A549 (cell line): ENCODE data around the gene DAB1. TPM values are rescaled to one million over a fixed set of nuclear protein-coding genes. Genes with fewer than 3 reads are reported as not detected.

Source experiments
- ATAC-seq, 2 experiments: fragments of 200-7000 bp in 1 of 2; fragments of >200 bp in 1 of 2; cut with Nextera tagmentation in 1 of 2; cut with Tn5 transposase in 1 of 2; 3 replicates each; pipeline versions ENCODE4 v1.8.0 to v1.9.1; 2018 to 2020; ENCODE audit warnings: mild to moderate bottlenecking in 1 of 2, moderate library complexity in 1 of 2
- CTCF ChIA-PET: fragments of 300-600 bp; sonication (Branson Sonifier 250); formaldehyde crosslinking; extraction: SDS; loops from one replicate; lab custom pipeline; 2021; ENCODE audit warnings: antibody characterized with exemption, inconsistent platforms; lab: Yijun Ruan, JAX
- POLR2A ChIA-PET: fragments of 350-600 bp; formaldehyde crosslinking; extraction: SDS; loops from one replicate; lab custom pipeline; 2021; ENCODE audit warnings: antibody characterized with exemption, inconsistent platforms; lab: Yijun Ruan, JAX
- DNase-seq, 2 experiments: peaks; one replicate each; pipeline versions ENCODE4 v3.0.0 to v3.0.0-alpha.2; 2011 to 2016; ENCODE audit warnings: low read depth in 1 of 2, low spot score in 1 of 2
- FAIRE-seq: peaks from 2 replicates; lab custom pipeline; 2011; peaks lifted over from hg19 to GRCh38; lab: Jason Lieb, UNC
- H3K27ac ChIP-seq, 2 experiments: fragments of >200 bp; sonication (Bioruptor Twin); formaldehyde crosslinking; 3 replicates each; pipeline ENCODE4 v1.5.1; 2016 to 2017
- H3K4me1 ChIP-seq: fragments of >200 bp; sonication (Bioruptor Twin); formaldehyde crosslinking; 3 replicates; pipeline ENCODE4 v1.6.1; 2016
- H3K4me2 ChIP-seq: fragments of >200 bp; sonication (Bioruptor Twin); formaldehyde crosslinking; 3 replicates; pipeline ENCODE4 v1.6.1; 2016
- H3K4me3 ChIP-seq: fragments of >200 bp; sonication (Bioruptor Twin); formaldehyde crosslinking; 3 replicates; pipeline ENCODE4 v1.5.1; 2016
- H3K9me3 ChIP-seq: fragments of >200 bp; sonication (Bioruptor Twin); formaldehyde crosslinking; 3 replicates; pipeline ENCODE4 v1.6.1; 2016
- BHLHE40 ChIP-seq: IDR thresholded peaks from 2 replicates; pipeline ENCODE4 v1.6.1; 2012; ENCODE audit warnings: low read depth, low read length, inconsistent platforms
- CEBPB ChIP-seq, 2 experiments: fragments of >200 bp in 1 of 2; sonication (Bioruptor Twin) in 1 of 2; formaldehyde crosslinking in 1 of 2; IDR thresholded peaks; 2 replicates each; pipeline ENCODE4 v1.6.1; 2012 to 2016
- CHD4 ChIP-seq: fragments of 200-600 bp; sonication (generic); IDR thresholded peaks from 2 replicates; pipeline ENCODE4 v1.6.1; 2016; ENCODE audit warnings: antibody characterized with exemption, mild to moderate bottlenecking, borderline replicate concordance
- CTCF ChIP-seq: fragments of >200 bp; sonication (Bioruptor Twin); formaldehyde crosslinking; IDR thresholded peaks from 3 replicates; pipeline ENCODE4 v1.5.1; 2016
- EHF ChIP-seq: fragments of 250-450 bp; sonication (Bioruptor Pico); IDR thresholded peaks from 2 replicates; pipeline ENCODE4 v1.5.0; 2020; ENCODE audit warnings: mild to moderate bottlenecking
- ESRRA ChIP-seq: fragments of 150-350 bp; IDR thresholded peaks from 2 replicates; pipeline ENCODE4 v1.6.1; 2014; ENCODE audit warnings: mild to moderate bottlenecking, low read length, borderline replicate concordance
- FOSB ChIP-seq: fragments of 250-450 bp; sonication (Bioruptor Pico); IDR thresholded peaks from 2 replicates; pipeline ENCODE4 v1.5.0; 2020; ENCODE audit warnings: mild to moderate bottlenecking, moderate library complexity
- FOSL2 ChIP-seq, 2 experiments: fragments of 450-650 bp in 1 of 2; fragments of >200 bp in 1 of 2; sonication (Bioruptor Twin) in 1 of 2; formaldehyde crosslinking; IDR thresholded peaks; 2 replicates each; pipeline versions ENCODE4 v1.5.0 to v1.6.1; 2016 to 2020; ENCODE audit warnings: mild to moderate bottlenecking in 1 of 2, moderate library complexity in 1 of 2
- HOXA7 ChIP-seq: fragments of 250-450 bp; sonication (Bioruptor Pico); IDR thresholded peaks from 2 replicates; pipeline ENCODE4 v1.5.0; 2020; ENCODE audit warnings: mild to moderate bottlenecking, moderate library complexity
- HOXB5 ChIP-seq: fragments of 250-450 bp; sonication (Bioruptor Pico); IDR thresholded peaks from 2 replicates; pipeline ENCODE4 v1.5.0; 2020; ENCODE audit warnings: mild to moderate bottlenecking, moderate library complexity
- JUN ChIP-seq, 2 experiments: fragments of >200 bp; sonication (Bioruptor Twin); formaldehyde crosslinking; IDR thresholded peaks; 2 replicates in 1 of 2; 3 replicates in 1 of 2; pipeline ENCODE4 v1.6.1; 2016 to 2017
- JUNB ChIP-seq: fragments of >200 bp; sonication (Bioruptor Twin); formaldehyde crosslinking; IDR thresholded peaks from 2 replicates; pipeline ENCODE4 v1.6.1; 2016
- KDM5A ChIP-seq: fragments of 200-600 bp; sonication (generic); IDR thresholded peaks from 2 replicates; pipeline ENCODE4 v1.6.1; 2016; ENCODE audit warnings: antibody characterized with exemption, mild to moderate bottlenecking
- NFE2L2 ChIP-seq: fragments of 150-350 bp; conservative IDR thresholded peaks from 2 replicates; pipeline ENCODE4 v1.6.1; 2014; ENCODE audit warnings: low read length
- PBX3 ChIP-seq: IDR thresholded peaks from 2 replicates; pipeline ENCODE4 v1.6.1; 2012
- RAD21 ChIP-seq, 2 experiments: fragments of >200 bp in 1 of 2; sonication (Bioruptor Twin) in 1 of 2; formaldehyde crosslinking in 1 of 2; IDR thresholded peaks in 1 of 2; conservative IDR thresholded peaks in 1 of 2; 2 replicates in 1 of 2; 3 replicates in 1 of 2; pipeline ENCODE4 v1.6.1; 2012 to 2018; ENCODE audit warnings: inconsistent platforms in 1 of 2
- SMC3 ChIP-seq: fragments of >200 bp; sonication (Bioruptor Twin); formaldehyde crosslinking; IDR thresholded peaks from 3 replicates; pipeline ENCODE4 v1.6.1; 2018; ENCODE audit warnings: inconsistent platforms
- SREBF2 ChIP-seq: fragments of 450-650 bp; IDR thresholded peaks from 2 replicates; pipeline ENCODE4 v1.6.1; 2014; ENCODE audit warnings: mild to moderate bottlenecking, moderate library complexity
- USF2 ChIP-seq: fragments of 450-650 bp; IDR thresholded peaks from 2 replicates; pipeline ENCODE4 v1.6.1; 2014; ENCODE audit warnings: antibody characterized with exemption
- WGBS: methylation state at CpG from one replicate; pipeline ENCODE4 v1.1.6; 2017; ENCODE audit errors: missing lambda C conversion rate; 5-methylcytosine and 5-hydroxymethylcytosine counted together
- polyA plus RNA-seq, 4 experiments: library from polyadenylated mRNA; depleted of rRNA in 3 of 4; stranded (reverse); fragments of >200 nt; fragmentation: RNase III in 1 of 4; extraction: RNeasy Plus Mini Kit Qiagen cat#74134 plus additional on column Dnase treatment in 1 of 4; gene quantifications; 2 replicates in 3 of 4; 3 replicates in 1 of 4; pipeline ENCODE4 v1.2.3, GENCODE V29; 2011 to 2017
- TF ChIP-seq, protein P1 (sequence below): fragments of >200 bp; sonication (Bioruptor Twin); formaldehyde crosslinking; IDR thresholded peaks from 2 replicates; pipeline ENCODE4 v1.6.1; 2016

DAB1 gene
- polyA plus RNA-seq, 2 of the 4 experiments (the other 2 are of a cell fraction): not detected

DNA sequence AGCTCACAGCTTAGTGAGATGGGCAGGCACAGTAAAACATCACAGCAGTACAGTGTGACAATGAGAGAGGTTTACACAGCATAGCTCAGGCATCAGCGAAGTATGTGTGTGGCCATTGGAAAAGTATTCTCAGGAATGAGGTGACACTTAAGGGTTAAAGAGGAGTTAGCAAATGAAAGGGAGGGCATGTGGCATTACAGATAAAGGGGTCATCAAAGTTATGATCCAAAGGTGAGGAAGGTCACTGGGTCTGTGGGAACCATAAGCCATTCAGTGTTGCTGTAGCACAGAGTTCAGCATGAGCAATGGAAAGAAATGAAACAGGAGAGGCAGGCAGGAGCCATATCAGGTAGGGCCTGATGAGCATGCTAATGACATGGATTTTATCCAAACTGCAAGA lies 453.6 kb downstream of the DAB1 start:
- Histone ChIP-seq H3K27ac (no peak overlapping the region), H3K9me3 (no peaks in the 10 kb centered on the region; the same call in 2 of the 3 replicates), H3K4me1 (no peaks in the 10 kb centered on the region), H3K4me3 (no peak overlapping the region), H3K4me2 (no peak overlapping the region)
- ChIA-PET POLR2A (no interaction called here), CTCF (no interaction called here)
- no peak for DNase-seq
- no peak for TF ChIP-seq CEBPB (IDR thresholded peaks at IDR 0.05)
- no peak for TF ChIP-seq CHD4
- TF ChIP-seq, protein P1, sequence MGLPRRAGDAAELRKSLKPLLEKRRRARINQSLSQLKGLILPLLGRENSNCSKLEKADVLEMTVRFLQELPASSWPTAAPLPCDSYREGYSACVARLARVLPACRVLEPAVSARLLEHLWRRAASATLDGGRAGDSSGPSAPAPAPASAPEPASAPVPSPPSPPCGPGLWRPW: no peak
- no peak for TF ChIP-seq FOSB (CRISPR knock-in tag)
- no peak for TF ChIP-seq EHF (CRISPR knock-in tag)
- no peak for TF ChIP-seq NFE2L2
- TF ChIP-seq PBX3: no peak
- TF ChIP-seq USF2: no peak
- TF ChIP-seq BHLHE40: no peak
- ATAC-seq: no peak
- no peak for FAIRE-seq
- 0% methylated on average over 1 of the region's 1 CpG for WGBS

DNA sequence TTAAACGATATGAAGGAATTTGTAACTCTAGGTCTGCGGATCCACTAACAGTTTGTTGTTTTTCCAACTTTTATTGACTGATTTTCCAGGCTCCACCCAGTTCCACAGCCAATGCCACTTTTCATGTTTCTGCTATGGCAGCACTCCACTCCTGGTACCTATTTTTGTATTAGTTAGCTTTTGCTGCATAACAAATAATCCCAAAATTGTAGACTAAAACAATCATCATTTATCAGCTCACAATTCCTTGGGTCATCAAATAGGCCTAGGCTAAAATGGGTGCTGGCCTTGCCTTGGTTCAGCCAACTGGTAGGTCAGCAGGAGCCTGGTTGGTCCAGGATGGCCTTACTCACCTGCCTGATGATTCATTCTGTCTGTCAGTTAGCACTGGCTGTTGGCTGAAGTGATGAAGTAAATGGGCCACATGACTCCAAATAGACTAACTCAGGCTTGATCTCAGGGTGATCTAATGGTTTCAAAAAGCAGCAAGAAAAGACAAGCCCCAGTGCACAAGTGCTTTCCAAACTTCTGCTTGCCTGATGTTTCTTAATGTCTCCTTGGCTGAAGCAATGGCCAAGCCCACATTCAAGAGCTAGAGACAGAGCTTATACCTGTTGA lies 454.9 kb downstream of the DAB1 start:
- FAIRE-seq (no peak), DNase-seq (no peak), ATAC-seq (no peak)
- H3K4me3 ChIP-seq: no peak overlapping the region
- no peak overlapping the region for H3K27ac ChIP-seq
- WGBS: 26% methylated on average over 2 of the region's 2 CpGs
- TF ChIP-seq JUN (IDR thresholded peaks at IDR 0.05) (no peak), JUNB (no peak), SREBF2 (no peak), ESRRA (no peak), HOXA7 (CRISPR knock-in tag) (no peak), HOXB5 (CRISPR knock-in tag) (no peak), KDM5A (no peak), FOSL2 (IDR thresholded peaks at IDR 0.05) (no peak), FOSL2 (CRISPR knock-in tag; IDR thresholded peaks at IDR 0.05) (no peak)
- TF ChIP-seq, protein P1: no peak
- TF ChIP-seq, all 56 proteins: peak for 0
- Histone ChIP-seq H3K9me3 (no peaks in the 10 kb centered on the region), H3K4me2 (no peak overlapping the region), H3K4me1 (no peaks in the 10 kb centered on the region)
- ChIA-PET CTCF (interaction anchor here (0.8 to 1.8 kb wide), 3 partner anchors 35 to 137 kb away, joined by 3 to 7 read pairs (median 4); no protein-coding TSS in a partner anchor), POLR2A (no interaction called here)

GRCh38 chr1:56967900-56968832 lies 455.7 kb downstream of the DAB1 start:
- ATAC-seq (peak; percentile 39 to 65; a peak in 3 of 6 replicates), DNase-seq (peak; percentile 11 to 14), FAIRE-seq (no peak)
- WGBS: 8% methylated on average over 14 of the region's 15 CpGs
- CTCF ChIA-PET: interaction anchor here (0.8 to 1.8 kb wide), 3 partner anchors 35 to 136 kb away, joined by 3 to 7 read pairs (median 4); no protein-coding TSS in a partner anchor
- Histone ChIP-seq H3K4me1 (no peaks in the 10 kb centered on the region), H3K9me3 (no peaks in the 10 kb centered on the region), H3K4me3 (no peak overlapping the region), H3K4me2 (no peak overlapping the region)
- POLR2A ChIA-PET: no interaction called here
- TF ChIP-seq SMC3 (peak; percentile 17; the same call in 1 of the 3 replicates), CTCF (peak; percentile 27; the same call in 2 of the 3 replicates), NFE2L2 (no peak), RAD21 (conservative IDR thresholded peaks at IDR 0.05 in 1 of 2, IDR thresholded peaks at IDR 0.05 in 1 of 2) (peak in 1 of 2 experiments; percentile 25; a peak in 1 of 5 replicates)
- TF ChIP-seq, all 56 proteins: peak for 3
- H3K27ac ChIP-seq: no peak overlapping the region
